ENCODE results near the gene MEGF9. TPM values are rescaled to one million over a fixed set of nuclear protein-coding genes. Genes with fewer than 3 reads are reported as not detected.

MEGF9 gene
- polyA plus RNA-seq, 1 donor (not counting 4 experiments of a cell fraction or from before 2014, with no cell fraction given), result 11.2 TPM

GRCh38 chr9:120757026-120757913 lies 43.0 kb upstream of the MEGF9 start:
- Histone ChIP-seq H3K27ac (ENCODE audit: control insufficient read depth, insufficient read depth, low read length) (no peak overlapping the region), H3K36me3 (ENCODE audit: control insufficient read depth in 2 of 2, extremely low read depth in 1 of 2, insufficient read depth in 2 of 2, low read length in 2 of 2) (peaks cover 5 to 7% of the 10 kb centered on the region in 2 experiments), H3K79me2 (ENCODE audit: control insufficient read depth, insufficient read depth, low read length) (no peaks in the 10 kb centered on the region), H2AFZ (ENCODE audit: control insufficient read depth, low read length) (no peak overlapping the region), H3K27me3 (ENCODE audit: control insufficient read depth, extremely low read depth, insufficient read depth, low read length) (no peaks in the 10 kb centered on the region), H3K9me3 (ENCODE audit: control insufficient read depth, low read depth, low read length) (no peaks in the 10 kb centered on the region), H3K9me1 (ENCODE audit: control insufficient read depth, extremely low read depth, insufficient read depth, low read length) (no peaks in the 10 kb centered on the region), H3K4me1 (ENCODE audit: control insufficient read depth, extremely low read depth, insufficient read depth, low read length) (no peaks in the 10 kb centered on the region), H4K20me1 (ENCODE audit: control insufficient read depth, extremely low read depth, insufficient read depth, low read length) (no peaks in the 10 kb centered on the region), H3K9ac (ENCODE audit: control insufficient read depth, extremely low read depth, insufficient read depth, low read length) (no peak overlapping the region), H3K4me3 (ENCODE audit: control insufficient read depth in 2 of 3, extremely low read depth in 1 of 3, insufficient read depth in 2 of 3, low read depth in 1 of 3, low read length in 3 of 3) (no peak overlapping the region), H3K4me2 (ENCODE audit: control insufficient read depth, extremely low read depth, insufficient read depth, low read depth, low read length) (no peak overlapping the region)
- no peak for DNase-seq (ENCODE audit: low read depth, low spot score)
- TF ChIP-seq EZH2 (IDR thresholded peaks at IDR 0.05; ENCODE audit: low read length) (no peak), CTCF (optimal IDR thresholded peaks at IDR 0.05 in 1 of 3, IDR thresholded peaks at IDR 0.05 in 1 of 3, conservative IDR thresholded peaks at IDR 0.05 in 1 of 3; ENCODE audit: extremely low read depth in 1 of 3, insufficient read depth in 2 of 3, low read length in 3 of 3) (no peak)
- FAIRE-seq, result no peak
- dilution Hi-C loops (cut with MboI; ENCODE audit: extremely low pct_ligation_motif_present, low sequenced_read_pairs), result no loop called here

GRCh38 chr9:120756531-120756930 lies 42.3 kb upstream of the MEGF9 start:
- FAIRE-seq (no peak), DNase-seq (ENCODE audit: low read depth, low spot score) (no peak)
- dilution Hi-C loops (cut with MboI; ENCODE audit: extremely low pct_ligation_motif_present, low sequenced_read_pairs), result no loop called here
- Histone ChIP-seq H3K27me3 (ENCODE audit: control insufficient read depth, extremely low read depth, insufficient read depth, low read length) (no peaks in the 10 kb centered on the region), H3K4me2 (ENCODE audit: control insufficient read depth, extremely low read depth, insufficient read depth, low read depth, low read length) (no peak overlapping the region), H2AFZ (ENCODE audit: control insufficient read depth, low read length) (no peak overlapping the region), H3K27ac (ENCODE audit: control insufficient read depth, insufficient read depth, low read length) (no peak overlapping the region), H3K4me3 (ENCODE audit: control insufficient read depth in 2 of 3, extremely low read depth in 1 of 3, insufficient read depth in 2 of 3, low read depth in 1 of 3, low read length in 3 of 3) (no peak overlapping the region), H3K36me3 (ENCODE audit: control insufficient read depth in 2 of 2, extremely low read depth in 1 of 2, insufficient read depth in 2 of 2, low read length in 2 of 2) (peaks cover 5 to 7% of the 10 kb centered on the region in 2 experiments), H4K20me1 (ENCODE audit: control insufficient read depth, extremely low read depth, insufficient read depth, low read length) (no peaks in the 10 kb centered on the region), H3K9me3 (ENCODE audit: control insufficient read depth, low read depth, low read length) (no peaks in the 10 kb centered on the region), H3K4me1 (ENCODE audit: control insufficient read depth, extremely low read depth, insufficient read depth, low read length) (no peaks in the 10 kb centered on the region), H3K79me2 (ENCODE audit: control insufficient read depth, insufficient read depth, low read length) (no peaks in the 10 kb centered on the region), H3K9ac (ENCODE audit: control insufficient read depth, extremely low read depth, insufficient read depth, low read length) (no peak overlapping the region), H3K9me1 (ENCODE audit: control insufficient read depth, extremely low read depth, insufficient read depth, low read length) (no peaks in the 10 kb centered on the region)
- TF ChIP-seq EZH2 (IDR thresholded peaks at IDR 0.05; ENCODE audit: low read length) (no peak), CTCF (optimal IDR thresholded peaks at IDR 0.05 in 1 of 3, IDR thresholded peaks at IDR 0.05 in 1 of 3, conservative IDR thresholded peaks at IDR 0.05 in 1 of 3; ENCODE audit: extremely low read depth in 1 of 3, insufficient read depth in 2 of 3, low read length in 3 of 3) (no peak)

Data from keratinocyte (primary cell).